Heart left ventricle (tissue), 13 donors: Measurements from ENCODE around the gene APMAP.

Experiments used
- CTCF ChIP-seq, 12 donors: fragments of 200-600 bp; sonication (generic) in 4 of 12; IDR thresholded peaks; one replicate each; pipeline versions ENCODE4 v1.5.0 to v1.8.0; 2018 to 2022; ENCODE audit warnings: antibody characterized with exemption in 12 of 12, mild to moderate bottlenecking in 5 of 12
- POLR2A ChIP-seq, 2 donors: fragments of 450-650 bp; IDR thresholded peaks; one replicate each; pipeline ENCODE4 v1.6.1; 2017; ENCODE audit warnings: antibody characterized with exemption in 2 of 2, mild to moderate bottlenecking in 2 of 2, moderate library complexity in 2 of 2
- donor health status: ischemic (EF 13 %, LVEDD 7.1; RV severe dilation, severe dysfunction).
- donor health status: DM: no; HTN: yes; CAD: no.
- donor health status: DM: no; HTN: no; CAD: no.
- donor health status: ischemic (EF 25% LVEDD 6.9; RV normal size, moderate dysfunction).
- donor health status: ischemic (EF 25% LVEDD 5.7; RV mildly dilated, moderate dysfunction).
- donor health status: ischemic (EF 35%, LVEDD 5.7; RV mildly dilated, moderate dysfunction).
- donor health status: nonischemic (EF 11% LVEDD 7.7; RV severe dilation, severe dysfunction).
- donor health status: DM: yes; HTN: yes; CAD: no.
- donor health status: PGD.
- donor health status: ischemic (EF 29% LVEDD 5.4; RV normal size, mild dysfunction).
- donor health status: nonischemic (EF 23%, LVEDD 6.1; RV moderate dilation, normal function).

- no peak for TF ChIP-seq POLR2A (IDR thresholded peaks at IDR 0.05)
- TF ChIP-seq CTCF (IDR thresholded peaks at IDR 0.05) = no peak
These were observed 49.4 kb upstream of the APMAP start for GRCh38 chr20:25041813-25042530.
